CD4-positive, alpha-beta T cell treated with Interleukin-17A for 1 hour (primary cell): Measurements from ENCODE around the gene RNF123.
"Not testable (repeated sequence)": the region's sequence is repeated elsewhere in the genome, so short reads cannot be mapped to it uniquely, and the experiment has no call there.

Experiments used
- DNase-seq: peaks from one replicate; pipeline ENCODE4 v3.0.0-alpha.2; 2020

RNF123 gene

DNA sequence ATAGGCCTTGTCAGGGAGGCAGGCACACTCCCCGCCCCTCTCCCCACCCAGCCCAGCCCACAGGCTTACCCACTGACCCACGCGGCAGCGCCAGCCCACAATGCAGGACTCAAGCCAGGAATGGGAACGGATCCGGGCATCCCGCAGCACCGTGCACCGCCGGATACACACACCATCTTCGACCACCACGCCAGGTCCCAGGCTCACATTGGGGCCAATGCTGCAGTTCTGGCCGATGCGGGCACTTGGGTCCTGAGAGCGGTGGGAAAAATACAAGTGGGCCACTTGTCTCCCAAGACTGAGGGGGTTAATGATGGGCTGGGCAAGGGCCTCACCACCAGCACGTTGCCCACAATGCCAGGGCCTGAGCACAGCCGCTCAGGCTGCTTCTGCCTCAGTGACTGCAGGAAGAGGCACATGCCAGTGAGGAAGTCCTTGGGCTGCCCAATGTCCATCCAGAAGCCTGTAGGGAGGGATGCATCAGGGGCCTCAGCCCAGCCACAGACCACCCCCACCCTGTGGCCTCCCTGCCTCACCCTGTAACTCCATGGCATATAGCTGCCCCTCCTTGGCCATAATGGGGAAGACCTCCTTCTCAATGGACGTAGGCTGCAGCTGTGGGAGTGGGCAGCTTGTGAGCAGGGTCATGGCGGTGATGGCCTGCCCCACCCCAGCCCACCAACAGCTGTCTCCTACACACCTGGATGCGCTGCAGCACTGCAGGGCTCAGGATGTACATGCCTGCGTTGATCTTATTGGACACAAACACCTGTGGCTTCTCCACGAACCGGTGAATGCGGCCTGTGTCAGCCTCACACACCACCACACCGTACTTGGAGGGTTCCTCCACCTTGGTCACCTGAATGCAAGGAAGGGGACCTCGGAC is 32.8 kb downstream of the RNF123 start:
- DNase-seq = no peak

DNA sequence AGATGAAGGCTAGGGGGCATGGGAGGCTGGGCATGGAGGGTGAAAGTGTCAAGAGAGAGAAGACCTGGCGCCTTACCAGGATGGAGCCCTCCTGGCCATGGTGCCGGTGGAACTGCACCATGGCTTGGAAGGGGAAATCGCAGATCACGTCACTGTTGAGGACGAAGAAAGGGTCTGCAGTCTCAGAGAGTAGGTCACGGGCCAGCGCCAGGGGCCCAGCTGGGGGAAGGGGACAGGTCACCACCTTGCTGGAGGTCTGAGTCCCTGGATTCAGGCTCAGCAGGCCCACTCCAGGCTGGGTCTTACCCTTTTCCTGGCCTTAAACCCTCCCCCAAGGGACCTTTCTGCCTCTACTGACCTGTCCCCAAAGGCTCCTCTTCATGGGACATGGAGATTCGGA is 33.5 kb downstream of the RNF123 start:
- DNase-seq = no peak

DNA sequence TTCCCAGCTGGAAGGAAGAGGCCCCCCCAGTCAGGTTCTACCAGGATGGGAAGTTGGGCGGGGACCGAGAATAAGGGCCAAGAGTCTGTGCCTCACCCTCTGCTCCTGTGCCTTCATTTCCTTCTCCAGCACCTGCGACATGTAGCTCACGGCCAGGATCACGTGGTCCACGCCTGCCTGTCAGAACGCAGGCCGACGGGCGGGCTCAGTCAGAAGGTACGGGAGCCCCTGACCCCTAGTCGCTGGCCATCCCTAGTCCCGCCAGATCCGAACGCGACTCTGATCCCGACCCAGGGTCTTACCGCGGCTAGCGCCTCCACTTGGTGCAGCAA is 33.9 kb downstream of the RNF123 start:
- DNase-seq = peak; percentile 66

DNA sequence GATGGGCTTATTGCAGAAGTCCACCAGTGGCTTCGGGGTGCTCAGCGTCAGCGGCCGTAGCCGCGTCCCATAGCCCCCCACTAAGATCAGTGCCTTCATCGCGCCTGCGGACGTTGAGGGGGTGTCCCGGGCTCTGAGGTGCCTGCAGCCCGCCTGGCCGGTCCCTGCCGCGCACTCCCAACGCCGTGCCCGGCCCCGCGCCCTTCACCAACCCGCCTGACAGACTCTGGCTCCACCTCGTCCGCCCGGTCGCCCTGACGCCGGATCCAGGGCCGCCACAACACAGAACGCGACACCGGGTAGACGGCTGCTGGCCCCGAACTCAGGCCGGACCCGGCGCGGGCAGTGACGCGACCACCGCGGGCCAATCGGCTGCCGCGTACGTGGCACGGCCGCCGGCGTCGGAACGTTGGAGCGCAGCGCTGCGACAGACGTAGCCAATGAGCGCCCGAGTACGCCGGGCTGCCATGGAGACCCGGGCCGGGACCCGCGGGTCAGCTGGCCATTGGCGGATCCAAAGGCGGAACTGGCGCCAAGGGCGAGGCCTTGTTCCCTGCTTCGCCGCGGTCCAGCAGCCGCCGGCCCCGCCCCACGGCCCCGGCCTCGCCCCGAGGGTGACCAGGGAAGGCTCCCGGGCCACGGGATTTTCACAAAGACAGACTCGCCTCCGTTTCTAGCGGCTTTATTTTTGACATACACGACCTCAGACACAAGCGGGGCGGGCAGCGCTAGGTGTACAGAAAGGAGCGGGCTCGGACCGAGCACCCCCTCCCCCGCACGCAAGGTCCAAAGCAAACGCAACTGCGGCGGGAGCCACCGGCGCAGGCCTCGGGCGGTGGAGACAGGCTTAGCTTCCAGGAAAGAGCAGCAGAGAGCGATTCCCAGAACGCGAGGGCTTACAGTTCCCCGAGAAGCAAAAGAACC is 34.5 kb downstream of the RNF123 start, which contains the start of gene GMPPB:
TSS of gene GMPPB (minus strand) at position 324 of the 924 bp plus-strand sequence. CDS start at position 99, 225 bp downstream.
- DNase-seq = peak; percentile 92

DNA sequence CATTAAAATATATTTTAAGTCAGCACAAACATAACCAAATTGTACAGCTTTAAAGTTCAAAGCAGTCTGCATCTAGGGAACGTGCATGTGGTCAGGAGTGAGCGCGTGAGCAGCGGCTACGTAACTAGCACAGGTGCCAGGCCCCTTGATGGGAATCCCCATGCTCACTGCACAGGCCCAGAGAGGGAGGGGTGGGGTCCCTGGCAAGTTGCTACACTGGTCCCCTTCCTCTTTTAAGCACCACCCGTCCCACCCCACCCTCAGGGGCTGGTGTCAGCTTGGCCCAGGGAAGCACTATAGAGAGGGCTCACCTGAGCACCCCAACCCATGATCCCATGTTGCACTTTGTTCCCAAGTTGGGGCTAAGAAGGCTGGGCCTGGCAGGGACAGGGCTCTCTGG is 35.2 kb downstream of the RNF123 start:
- DNase-seq = peak; percentile 67

DNA sequence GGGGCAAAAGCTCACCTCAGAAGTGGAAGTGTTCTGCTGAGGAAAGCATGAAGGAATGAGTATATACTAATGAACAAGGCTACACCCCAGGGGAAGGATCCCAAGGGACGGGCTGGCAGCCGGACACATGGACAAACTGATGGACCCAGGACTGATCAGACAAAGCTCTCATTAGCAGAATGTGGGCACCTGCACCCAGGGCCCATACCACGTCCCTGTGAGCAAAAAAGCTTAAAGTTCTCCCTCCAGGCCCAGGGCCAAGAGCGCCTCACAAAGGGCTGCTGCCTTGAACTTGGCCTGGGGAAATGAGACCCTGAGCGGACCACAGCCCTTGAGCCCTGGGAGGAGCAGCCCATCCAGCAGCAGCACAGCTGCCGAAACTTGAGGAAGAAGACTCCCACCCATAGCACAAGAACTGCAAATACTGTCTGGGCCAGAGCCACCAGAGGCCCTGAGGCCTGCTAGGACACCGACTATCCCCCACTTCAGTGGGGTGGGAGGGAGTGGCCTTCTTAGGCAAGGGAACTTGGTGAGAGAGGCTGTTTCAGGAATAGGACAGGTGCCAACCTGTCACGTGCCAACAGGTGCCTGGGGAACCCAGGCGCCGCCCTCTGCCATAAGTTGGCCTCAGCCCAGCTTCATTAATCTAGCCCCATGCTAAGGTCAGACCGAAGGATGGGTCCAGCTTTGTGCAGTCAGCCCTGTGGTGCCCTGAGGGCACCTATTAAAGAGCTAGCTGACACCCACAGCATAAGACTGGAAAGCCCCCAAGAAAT is 36.7 kb downstream of the RNF123 start:
- no peak for DNase-seq

DNA sequence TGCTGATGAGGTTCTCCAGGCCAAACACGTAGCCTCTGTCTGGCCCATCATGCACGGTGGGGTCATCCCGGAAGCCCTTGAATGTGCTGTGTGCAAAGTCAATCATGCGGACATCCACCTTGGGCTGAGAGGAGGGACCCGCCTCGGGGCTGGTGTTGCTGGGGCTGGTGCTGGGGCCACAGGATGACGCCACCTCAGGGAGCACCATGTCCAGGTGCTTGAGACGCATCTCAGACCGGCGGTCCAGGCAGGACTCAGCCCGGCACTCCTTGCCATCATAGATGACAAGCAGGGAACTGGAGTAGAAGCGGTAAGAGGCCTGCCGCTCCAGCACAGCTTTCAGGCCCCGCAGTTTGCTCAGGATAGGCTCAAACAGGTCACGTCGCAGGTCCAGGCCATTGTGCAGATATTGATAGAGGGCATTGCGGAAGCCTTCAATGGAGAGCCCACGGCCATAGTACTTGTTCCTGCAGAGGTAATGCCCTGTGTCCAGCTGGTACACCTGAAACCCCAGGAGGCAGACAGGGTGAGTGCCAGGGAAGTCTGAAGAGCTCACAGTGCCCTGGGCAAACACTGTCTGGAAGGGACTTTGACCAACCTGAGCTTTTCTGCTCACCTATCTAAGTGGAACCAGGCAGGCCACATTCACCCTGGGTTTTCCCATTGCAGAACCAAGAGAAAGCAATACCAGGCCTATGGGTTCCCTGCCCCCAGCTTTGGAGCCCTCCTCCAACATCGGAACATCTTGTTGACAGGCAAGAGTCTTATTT is 38.0 kb downstream of the RNF123 start:
- DNase-seq = no peak

DNA sequence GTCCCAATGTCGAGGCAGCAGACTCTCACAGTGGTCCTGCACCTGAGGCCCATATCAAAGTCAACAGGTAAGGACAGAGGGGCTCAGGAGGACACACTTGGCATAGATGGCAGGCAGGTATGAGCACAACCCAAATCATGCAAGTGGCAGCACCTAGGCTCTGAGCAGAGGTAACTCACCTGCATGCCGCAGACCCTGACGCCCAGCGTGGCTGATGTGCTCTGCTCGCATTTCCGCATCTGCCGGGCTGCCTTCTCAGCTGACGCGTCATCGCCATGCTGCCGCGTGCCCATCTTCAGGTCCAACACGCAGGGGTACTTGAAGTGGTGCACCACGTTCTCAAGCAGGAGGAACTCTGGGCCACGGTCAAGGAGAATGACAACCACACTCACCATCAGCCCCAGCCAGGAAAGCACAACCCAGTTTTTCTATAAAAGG is 38.6 kb downstream of the RNF123 start:
- no peak for DNase-seq

DNA sequence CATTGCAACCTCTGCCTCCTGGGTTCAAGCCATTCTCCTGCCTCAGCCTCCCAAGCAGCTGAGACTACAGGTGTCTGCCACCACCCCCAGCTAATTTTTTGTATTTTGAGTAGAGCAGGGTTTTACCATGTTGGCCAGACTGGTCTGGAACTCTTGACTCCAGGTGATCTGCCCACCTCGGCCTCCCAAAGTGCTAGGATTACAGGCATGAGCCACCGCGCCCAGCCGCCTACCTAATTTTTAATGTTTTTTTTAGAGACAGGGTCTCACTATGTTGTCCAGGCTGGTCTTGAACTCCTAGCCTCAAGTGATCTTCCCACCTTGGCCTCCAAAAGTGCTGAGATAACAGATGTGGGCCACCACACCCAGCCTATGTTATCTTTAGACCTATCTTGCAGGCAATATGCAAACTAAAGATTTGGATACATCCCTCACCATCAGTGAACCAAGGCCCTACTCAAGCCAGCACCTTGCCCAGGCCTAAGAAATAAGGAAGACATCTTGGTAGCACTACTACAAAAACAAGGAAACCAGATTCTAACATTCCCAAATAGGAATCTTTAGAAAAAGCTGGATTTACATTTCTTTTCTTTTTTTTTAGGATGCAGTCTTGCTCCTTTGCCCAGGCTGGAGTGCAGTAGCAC is 40.7 kb downstream of the RNF123 start:
- DNase-seq = no peak

DNA sequence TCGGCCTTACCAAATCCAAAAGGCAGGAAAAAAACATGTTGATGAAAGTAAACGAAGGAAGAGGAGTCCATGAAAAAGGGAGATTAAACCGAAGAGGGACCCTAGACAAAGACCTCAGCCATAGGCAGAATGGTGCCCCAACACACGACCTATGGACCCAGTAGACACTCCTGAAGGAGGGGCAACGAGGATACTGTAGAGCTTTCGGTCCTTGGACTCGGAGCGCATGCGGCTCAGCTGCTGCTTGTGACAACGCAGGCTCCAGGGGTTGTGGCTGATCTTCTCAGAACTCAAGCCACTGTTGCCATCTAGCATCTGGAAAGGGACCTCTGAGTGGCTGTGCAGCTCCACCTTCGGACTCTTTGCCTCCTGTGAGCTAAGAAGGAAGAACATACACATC is 43.2 kb downstream of the RNF123 start:
- DNase-seq = no peak

DNA sequence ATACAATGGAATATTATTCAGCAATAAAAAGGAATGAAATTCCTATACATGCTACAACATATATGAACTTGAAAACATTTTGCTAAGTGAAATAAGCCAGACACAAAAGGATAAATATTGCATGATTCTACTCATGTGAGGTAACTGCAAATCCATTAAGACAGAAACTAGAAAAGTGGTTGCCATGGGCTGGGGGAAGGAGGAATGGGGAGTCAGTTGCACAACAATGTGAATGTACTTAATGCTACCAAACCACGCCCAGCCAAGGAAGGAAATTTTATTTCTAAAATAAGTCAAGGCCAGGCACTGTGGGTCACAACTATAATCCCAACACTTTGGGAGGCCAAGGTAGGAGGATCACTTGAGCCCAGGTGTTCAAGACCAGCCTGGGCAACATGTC is 44.2 kb downstream of the RNF123 start:
- no peak for DNase-seq

DNA sequence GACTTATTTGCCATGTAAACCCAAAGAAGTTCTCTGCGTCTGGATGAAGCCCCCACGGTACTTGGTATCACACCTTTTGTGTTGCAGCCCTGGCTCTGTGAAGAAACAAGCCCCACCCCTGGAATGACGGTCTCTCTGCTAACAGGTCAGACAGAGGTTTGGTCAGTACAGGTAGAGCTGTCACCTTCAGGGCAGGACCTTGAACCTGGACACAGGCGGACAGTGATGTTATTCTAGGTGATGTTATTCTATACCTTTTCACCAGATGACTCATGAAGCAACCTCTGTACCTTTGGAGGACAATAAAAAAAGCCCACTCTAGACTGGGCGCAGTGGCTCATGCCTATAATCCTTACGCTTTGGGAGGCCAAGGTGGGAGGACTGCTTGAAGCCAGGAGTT is 45.4 kb downstream of the RNF123 start:
- no peak for DNase-seq

DNA sequence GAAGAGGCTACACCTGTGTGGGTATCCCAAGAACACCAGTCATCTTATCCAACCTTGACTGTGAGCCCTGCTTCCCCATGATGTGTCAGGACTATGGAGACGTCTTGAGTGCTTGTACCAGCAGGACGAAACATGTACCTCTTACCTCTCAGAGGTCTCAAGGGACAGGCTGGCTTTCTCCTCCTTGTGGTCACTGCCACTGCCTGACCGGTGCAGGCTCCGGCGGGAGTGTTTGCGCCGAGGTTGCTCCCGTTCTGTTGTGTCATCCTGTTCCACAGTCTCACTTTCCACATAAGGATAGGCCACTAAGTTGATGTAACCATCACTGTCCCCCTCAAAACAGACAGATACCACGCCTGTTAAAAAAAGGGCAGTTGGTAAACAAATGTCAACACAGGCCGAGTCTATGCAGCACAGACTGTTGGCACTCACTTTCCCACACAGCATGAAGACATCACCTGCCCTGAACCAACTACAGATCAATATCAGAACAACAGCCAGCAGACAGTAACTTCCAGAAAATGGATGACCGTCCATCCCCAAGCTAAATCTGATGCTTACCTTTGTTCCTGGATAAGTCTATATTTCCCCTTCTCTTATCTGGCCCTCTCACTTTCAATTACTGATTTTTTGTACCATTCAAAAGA is 48.8 kb downstream of the RNF123 start:
- no peak for DNase-seq

DNA sequence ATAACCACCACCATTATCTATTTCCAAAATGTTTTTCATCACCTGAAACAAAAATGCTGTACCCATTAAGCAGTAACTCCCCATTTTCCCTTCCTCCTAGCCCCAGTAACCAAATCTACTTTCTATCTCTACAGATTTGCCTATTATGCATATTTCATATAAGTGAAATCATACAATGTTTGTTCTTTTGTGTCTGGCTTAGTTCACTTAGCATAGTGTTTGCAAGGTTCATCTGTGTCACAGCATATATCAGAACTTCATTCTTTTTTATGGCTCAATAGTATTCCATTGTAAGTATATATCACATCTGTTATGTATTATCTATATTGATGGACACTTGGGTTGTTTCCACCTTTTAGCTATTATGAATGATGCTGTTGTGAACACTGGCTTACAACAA is 51.1 kb downstream of the RNF123 start:
- DNase-seq = no peak

DNA sequence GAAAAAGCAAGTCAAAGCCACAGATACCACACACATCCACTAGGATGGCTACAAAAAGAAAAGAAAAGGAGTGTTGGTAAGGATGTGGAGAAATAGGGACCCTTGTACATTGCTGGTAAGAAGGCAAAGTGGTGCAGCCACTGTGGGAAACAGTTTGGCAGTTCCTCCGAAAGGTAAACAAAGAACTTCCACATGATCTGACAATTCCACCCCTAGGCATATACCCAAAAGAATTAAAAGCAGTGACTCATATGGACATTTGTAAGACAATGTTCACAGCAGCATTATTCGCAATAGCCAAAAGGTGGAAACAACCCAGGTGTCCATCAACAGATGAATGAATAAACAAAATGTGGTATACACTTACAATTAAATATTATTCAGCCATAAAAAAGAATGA is 56.6 kb downstream of the RNF123 start:
- no peak for DNase-seq

DNA sequence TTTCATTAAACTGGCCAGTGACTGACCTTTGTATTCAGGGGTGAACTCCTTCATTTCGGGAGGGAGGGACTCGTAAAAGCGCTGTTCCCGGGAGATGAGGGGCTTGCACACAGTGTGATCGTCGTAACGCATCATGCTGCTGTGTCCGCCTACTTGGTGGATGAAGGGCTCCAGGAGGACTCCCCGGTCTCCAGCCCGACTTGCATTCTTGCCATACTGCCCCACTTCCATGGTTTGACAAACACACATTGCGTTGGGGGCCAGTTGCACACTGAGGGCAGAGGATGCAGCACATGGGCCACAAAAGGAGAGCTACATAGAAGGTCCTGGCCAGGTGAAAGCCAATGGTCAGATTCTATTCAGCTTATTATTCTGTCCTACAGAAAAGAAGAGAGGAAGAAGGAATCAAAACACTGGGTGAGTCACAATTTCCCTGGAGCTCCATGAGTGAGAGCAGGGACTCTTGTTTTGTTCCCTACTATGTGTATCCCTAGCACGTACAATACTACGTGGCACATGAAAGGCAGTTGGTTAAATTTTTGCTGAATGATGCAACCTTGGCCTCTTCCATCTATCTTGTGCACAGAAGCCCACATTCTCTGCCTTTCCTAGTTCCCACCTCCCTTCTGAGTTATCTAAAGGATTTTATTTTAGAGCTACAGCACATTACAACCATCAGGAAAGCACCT is 58.6 kb downstream of the RNF123 start:
- no peak for DNase-seq

DNA sequence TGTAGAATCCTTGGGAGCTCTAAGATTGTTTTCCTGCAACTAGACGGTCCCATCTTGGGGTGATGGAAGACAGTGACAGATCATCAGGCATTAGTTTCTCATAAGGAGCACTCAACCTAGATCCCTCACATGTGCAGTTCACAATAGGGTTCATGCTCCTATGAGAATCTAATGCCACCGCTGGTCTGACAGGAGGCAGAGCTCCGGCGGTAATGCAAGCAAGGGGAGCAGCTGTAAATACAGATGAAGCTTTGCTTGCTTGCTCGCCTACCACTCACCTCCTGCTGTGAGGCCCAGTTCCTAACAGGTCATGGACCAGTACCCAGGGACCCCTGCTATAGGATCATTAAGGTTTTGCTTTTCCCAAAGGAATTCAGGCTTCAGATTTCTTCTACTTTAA is 59.5 kb downstream of the RNF123 start:
- DNase-seq = not testable (repeated sequence)

DNA sequence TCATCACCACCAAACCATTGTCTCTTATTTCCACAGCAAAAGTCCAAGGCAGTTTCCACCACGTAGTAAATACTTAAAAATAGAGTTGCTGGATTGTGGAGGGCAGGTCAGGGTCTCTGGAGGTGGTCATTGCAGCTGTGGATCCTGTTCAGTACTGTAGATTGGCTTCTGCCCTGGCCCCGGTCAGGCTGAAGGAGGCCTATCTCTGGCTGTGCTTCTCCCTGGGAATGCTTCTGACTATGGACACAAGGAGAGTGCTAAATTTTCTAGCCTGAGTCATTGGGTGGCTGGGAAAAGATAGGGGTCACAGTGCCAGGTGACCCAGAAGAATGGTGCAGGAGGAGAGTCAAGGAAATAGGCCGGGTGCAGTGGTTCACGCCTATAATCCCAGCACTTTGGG is 60.7 kb downstream of the RNF123 start:
- DNase-seq = no peak

DNA sequence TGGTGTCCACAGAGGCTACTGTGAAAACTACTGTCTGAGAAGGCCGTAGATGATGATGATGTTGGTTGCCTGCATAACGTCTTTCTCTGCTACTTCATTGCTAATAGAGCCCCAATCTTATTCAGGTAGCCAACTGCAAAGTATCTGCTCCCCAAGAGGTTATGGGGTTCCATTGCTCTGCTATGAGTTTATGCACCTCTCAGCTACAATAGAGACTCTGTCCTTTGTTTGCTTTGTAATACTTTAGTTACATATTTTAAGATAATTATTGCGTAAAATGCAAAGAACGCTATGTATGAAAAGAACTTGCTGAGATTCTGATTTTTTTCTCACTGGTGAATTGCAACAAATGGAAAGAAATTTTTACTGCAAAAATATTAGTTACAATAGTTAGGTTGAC is 62.1 kb downstream of the RNF123 start:
- no peak for DNase-seq

DNA sequence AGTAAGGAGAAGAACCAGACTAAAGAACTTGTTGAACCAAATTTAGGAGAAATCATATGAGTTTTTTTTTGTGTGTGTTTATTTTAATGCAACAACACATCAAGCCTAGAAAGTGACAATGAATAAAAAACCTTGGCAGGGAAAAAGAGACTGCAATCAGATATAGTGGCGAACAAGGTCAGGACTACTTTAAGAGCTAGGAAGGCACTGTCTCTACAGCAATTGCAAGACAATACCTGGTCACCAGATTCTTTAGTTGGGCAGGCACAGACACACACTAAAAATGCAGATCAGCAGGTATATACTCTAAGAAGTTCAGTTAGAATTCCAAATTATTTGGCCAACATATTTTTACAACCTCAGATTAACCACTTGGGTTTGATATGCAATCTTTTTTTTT is 65.2 kb downstream of the RNF123 start:
- DNase-seq = no peak

DNA sequence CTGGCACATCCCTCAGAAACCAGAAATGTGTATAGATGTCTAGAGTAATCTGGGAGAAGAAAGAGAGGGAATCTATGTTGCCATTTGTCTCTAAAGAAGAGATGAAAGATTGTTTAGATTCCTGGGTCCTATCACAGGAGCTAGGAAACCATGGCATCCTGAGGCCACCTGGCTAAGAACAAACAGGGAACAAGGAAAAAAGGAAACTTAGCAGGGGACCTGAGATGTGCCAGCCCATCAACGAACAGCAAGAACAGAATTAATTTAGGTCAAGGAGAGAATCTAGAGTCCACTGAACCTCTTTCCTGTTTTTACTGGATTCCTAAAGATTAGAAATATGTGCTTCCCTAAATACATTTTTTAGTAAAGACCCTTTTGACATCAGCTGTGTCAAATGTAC is 66.7 kb downstream of the RNF123 start:
- DNase-seq = no peak
